Activated CD4-positive, alpha-beta T cell treated with anti-CD3 and anti-CD28 coated beads for 48 hours (primary cell): Measurements from ENCODE around the gene SERPINI1.
"Not testable (repeated sequence)": the region's sequence is repeated elsewhere in the genome, so short reads cannot be mapped to it uniquely, and the experiment has no call there.

ENCODE experiments used
- DNase-seq: peaks from one replicate; pipeline ENCODE4 v3.0.0-alpha.2; 2020

The SERPINI1 gene

DNA sequence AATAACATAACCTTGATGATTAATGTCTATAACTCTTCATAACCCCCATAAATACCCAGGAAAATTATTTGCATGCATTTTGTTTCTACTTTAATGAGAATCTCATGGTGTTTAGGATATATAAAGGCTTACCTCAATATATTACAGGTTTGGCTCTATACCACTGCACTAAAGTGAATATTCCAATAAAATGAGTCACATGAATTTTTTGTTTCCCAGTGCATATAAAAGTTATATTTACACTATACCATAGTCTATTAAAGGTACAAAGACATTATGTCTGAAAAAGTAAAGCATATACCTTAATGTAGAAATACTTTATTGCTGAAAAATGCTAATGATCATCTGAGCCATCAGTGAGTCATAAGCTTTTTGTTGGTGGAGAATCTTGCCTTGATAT is 74.7 kb downstream of the SERPINI1 start:
- DNase-seq = no peak

DNA sequence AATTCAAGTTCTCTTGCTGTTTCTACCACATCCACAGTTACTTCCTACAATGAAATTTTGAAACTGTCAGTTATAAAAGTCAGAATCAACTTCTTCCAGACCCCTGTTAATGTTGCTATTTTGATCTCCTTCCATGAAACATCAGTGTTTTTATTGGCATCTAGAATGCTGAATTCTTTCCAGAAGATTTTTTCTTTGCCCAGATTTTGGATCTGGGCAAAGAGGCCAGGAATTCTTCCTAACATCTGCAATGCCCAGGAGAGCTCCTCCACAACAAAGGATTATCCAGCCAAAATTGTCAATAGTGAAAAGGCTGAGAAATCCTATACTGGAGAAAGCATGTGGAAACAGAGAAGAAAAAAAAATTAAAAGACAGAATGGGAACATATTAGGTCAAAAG is 75.5 kb downstream of the SERPINI1 start:
- no peak for DNase-seq

DNA sequence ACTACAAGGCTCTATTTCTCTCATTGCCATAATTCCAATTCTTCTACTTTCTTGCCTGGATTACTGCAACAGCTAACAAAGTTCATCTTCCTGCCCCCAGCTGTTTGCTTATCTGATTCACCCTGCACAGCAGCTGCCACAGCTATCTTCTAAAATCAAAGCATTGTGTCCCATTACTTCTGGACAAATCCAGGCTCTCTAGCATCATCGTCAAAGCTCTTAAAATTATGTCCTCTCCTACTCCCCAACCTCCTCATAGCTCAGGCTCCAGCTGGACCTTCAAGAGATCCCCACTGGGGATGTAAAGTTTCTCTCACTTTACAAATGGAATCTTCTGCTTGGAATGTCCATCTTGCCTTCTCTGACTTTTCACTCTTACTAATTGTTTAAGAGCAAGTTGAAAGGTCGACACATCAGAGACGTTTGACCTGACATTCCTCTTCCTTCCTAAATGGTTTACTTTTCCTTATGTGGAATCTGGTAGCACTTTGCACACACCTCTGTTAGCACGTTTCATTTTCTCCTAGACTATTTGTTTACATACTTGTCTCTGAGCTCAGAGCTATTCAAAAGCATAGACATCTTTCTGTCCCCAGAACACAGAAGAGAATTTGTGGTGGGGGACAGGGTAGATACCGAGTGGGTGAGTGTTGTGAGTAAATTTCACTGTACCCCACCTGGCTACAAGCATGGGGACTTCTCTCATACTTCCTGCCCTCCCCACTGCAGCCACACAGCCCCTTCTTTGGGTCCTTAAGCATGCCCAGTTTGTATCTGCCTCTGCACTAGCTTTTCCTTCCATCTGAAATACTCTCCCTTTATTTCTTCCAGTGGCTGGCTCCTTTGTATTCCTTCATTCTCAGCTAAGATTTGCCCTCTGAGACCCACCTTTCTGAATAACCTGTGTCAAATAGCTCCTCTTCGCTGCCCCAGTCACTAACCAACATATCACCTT is 77.9 kb downstream of the SERPINI1 start:
- DNase-seq = no peak

DNA sequence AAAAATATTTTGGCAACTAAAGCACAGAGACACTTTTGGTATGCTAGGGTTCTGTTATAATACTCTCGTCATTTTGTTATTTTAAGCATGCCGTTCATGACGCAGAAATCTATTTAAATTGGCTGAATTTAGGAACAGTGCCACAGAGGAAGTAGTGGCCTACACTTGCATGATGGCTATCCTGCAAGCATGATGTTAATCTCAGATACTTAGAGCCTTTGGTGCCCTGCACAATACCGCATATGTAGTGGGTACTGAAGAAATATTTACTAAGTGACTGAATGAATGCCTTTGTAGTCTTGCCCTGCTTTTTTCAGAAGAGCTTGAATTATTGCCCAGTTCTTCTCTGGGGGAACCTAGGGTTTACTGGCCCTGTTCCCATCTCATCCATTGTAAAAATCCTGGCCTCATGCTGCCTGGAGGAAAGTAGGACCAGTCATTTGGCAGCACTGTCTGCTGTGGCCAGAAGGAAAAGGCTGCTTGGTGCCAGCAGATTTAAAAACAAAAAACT is 79.0 kb downstream of the SERPINI1 start:
- no peak for DNase-seq

DNA sequence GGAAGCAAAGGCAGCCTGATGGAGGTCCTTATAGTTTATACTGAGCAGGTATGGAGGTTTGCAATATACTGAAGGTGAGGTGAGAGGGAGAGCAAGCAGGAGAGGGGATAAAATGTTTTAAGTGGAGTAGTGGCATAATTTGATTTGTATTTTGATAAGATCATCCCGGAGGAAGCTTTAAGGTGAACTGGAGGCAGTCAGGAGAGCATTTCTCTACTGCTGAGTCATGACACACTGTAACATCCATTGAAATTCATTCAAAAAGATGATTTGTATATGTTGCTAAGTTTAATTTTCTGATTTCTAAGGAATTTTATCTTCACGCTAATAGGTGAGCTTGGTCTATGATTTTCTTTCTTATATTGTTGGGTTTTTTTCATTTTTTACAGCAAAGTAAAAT is 81.4 kb downstream of the SERPINI1 start:
- DNase-seq = no peak

DNA sequence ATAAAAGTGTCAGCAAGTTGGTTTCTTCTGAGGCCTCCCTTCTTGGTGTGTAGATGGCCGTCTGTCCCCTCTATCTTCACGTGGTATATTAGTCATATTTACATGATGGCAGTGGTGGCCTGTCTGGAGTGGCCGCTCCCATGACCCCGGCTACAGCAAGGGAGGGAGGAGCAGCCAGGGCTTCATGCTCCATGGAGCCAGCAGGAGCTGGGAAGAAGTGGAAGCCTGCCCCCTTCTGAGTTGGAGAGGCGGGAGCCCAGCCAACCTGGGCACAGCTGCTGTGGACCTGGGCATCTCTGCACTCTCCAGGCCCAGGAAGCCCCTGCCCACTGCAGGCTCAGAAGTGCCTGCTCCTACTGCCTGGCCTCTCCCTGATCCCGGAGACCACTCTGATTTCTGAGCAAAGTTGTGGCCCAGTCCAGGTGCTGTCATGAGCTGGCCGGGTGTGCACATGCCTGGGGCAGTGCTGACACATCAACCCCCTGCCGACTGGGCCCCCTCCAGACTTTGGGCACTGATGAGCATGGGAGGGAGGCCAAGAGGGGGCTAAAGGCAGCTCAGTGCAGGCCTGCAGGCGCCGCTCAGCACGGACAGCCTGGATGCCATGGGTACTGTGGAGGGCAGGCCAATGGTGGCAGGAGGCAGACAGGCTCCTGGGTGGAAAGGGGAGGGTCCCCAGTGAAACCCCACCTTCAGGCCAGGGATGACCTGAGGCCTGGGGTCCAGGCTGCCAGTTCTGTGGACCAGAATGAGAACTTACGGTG is 84.8 kb downstream of the SERPINI1 start:
- DNase-seq = no peak

DNA sequence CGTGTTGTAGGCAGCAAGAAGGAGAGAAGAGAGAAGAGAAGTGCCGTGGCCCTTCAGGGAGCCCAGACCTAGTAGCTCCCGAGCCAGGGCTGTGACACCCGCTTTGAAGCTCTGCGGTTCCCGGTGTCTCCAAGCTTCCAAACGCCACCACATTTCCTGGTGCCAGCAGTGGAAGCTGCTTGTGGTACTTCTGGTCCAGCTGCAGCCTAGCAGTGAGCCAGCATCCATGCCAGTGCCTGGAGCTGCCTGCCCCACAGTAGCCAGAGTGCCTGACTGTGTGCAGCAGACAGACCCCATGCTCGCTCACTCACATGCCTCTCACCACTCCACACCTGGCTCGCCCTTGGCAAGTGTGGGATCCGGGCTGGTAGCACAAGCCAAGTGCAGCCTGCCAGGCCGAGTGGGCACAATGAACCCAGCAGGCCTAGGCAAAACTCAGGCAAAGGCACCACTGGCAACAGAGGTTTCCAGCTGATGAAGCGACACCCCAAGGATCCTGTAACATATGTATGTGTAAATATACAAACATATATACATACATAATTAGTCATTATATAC is 85.8 kb downstream of the SERPINI1 start:
- no peak for DNase-seq

DNA sequence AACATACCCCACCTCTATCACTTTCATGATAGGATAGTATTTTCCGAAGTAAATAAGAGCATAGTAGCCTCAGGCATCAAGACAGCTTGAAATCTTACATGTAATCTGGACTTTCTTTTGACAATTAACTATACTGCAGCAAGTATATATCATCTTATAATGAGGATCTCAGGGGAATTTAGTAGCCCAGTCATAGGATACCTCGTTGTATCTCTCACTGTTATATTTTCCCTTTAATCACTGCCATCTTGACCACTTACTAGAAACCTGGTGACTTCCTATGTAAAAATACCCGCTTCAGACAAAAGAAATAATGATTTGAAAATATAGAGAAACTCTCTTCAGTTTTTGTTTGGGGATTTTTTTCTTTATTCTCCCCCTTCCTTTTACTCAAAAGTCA is 88.2 kb downstream of the SERPINI1 start:
- no peak for DNase-seq

DNA sequence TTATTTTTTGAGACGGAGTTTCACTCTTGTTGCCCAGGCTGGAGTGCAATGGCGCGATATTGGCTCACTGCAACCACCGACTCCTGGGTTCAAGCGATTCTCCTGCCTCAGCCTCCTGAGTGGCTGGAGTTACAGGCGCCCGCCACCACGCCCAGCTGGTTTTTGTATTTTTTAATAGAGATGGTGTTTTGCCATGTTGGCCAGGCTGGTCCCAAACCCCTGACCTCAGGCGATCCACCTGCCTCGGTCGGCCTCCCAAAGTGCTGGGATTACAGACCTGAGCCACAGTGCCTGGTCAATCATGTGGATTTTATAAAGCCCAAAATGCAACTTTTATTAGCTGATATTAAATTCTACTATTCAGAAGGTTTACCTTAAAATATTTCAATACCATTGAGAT is 92.1 kb downstream of the SERPINI1 start:
- DNase-seq = not testable (repeated sequence)

DNA sequence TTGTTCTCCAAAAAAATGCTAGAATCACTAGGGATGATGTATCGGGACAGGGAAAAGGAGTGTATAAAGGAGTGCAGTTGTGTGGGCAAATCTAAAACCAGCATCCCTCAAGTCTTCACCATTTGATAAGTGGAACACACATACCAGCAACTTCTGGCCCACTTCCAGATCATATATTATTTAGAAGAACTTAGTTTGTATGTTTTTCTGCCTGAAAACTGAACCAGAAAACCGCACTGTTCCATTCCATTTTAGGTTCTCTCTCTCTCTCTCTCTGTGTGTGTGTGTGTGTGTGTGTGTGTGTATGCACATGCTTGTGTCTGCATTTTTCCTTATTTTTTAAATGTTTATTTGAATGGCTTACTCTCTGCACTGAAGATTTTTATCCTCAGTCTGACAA is 93.5 kb downstream of the SERPINI1 start:
- DNase-seq = no peak

DNA sequence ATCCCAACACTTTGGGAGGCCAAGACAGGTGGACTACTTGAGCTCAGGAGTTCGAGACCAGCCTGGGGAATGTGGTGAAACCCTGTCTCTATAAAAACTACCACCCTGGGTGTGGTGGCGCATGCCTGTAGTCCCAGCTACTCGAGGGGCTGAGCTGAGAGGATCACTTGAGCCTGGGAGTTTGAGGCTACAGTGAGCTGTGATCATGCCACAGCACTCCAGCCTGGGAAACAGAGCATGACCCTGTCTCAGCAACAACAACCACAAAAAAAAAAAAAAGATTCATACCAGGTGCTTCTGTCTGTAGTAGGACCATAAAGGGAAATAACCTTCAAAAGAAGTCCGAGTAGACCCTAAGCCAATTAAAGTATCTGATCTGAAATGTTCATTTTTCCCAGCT is 94.5 kb downstream of the SERPINI1 start:
- DNase-seq = no peak

DNA sequence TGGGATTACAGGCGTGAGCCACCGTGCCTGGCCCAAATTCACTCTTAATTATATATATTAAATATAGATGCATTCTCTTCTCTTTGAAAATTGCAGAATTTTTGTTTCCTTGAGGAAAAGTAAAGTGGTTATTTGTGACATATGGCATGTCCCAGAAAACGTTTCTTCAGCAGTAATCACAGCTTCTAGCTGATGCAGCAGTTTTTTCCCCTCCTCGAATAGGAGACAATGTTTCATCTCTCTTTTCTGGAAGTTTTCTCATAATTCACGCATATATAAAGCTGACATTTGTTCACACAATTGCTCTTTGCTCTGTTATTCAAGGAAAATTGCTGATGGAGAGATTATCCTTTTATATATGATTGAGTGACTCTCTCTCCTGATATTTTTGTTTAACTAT is 99.8 kb downstream of the SERPINI1 start:
- DNase-seq = no peak

DNA sequence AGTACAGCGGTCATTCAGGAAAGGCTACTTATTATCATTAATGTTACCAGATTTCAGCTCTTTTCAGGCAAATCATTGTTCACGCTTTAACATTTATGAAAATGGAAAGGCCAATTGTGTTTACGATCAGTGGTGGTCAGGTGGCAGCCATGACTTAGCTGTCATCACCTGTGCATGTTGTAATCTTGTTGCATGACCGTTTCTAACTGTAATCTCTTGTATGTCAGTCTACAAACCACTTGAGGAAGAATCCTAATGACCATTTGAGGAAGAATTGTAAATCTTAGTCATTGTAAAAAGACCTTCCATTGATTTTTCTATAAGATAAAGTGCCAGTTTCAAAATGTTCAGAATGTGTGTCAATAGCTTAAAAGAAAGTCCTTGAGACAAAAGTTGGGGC is 100.4 kb downstream of the SERPINI1 start:
- DNase-seq = no peak

DNA sequence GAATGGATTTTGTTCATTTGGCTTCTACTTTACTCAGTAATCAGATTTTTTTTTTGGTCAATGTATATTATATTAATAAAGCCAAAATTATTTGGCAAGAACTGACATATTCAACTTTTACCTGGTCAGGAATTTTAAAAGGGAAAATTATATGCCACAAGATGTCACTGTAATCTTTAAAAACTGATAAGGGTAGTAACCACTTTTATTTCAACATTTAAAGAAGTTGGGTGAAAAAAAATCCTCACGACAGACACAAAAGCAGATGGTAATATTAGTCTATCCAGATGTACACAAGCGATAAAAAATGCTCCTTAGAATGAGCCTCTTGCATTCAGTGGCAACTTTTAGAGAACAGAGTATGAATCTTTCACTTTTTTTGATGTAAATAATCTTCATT is 101.9 kb downstream of the SERPINI1 start:
- no peak for DNase-seq

DNA sequence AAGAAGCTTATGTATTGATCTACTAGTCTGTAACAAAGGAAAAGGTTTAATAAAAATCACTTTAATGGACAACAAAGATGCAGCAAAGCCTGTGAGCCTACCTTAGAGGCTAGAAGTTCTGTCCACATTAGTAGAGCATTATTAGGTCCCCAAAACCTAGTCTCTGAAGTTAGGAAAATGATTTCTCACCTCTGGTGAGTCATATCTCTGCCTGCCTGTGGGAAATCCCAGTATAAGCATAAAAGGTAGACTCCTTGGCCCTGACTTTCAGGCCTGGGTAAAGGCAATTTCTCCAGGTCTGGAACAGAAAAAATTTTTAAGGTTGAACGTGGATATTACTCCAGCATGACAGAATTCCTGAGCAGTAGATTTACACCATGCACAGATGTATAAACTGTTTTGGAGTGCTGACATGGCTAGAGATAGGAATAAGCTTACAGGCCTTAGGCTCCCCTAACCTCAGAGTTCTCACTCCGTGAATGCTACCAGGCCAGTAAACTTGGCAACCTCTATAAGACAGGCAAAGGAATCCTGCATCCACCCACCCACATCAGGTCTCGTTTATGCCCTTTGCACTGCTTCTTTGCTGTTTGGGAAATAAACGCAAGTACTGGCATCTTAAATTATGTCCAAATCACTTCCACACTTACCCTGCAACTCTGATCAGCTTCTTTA is 104.1 kb downstream of the SERPINI1 start:
- DNase-seq = no peak

DNA sequence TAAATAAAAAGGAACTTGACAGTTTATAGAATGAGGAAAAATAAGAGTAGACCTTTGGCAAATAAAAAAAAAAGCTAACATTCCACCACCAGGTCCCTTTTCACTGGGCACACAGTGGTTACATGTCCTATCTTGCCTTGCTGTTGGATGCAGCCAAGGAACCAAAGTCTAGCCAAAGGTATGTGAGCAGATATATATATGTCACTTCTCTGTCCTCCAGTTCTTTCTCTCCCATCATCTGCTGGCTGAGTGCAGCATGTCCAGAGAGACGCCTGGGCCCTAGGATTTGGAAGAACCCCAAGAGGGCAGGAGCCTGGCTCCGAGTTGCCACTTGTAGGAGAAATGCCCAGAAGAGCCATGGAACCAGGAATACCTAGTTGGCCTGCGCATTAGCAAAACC is 104.7 kb downstream of the SERPINI1 start:
- DNase-seq = no peak

DNA sequence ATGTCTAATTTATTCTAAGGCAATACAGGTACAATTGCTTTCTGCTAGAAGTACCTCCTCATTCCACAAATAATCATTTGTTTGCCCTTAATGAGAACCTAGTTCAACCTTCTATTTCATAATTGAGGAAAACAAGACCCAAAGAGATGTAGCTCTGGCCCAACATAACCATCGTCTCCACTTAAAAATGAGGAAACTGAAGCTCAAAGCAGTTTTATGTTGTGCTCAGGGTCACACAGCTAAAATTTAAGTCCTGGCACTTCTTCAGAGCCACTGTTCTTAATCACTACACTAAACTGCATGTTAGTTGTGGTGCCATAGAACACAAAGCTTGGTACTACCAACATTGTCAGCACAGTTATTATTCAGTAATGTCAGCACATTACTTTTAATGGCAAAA is 108.0 kb downstream of the SERPINI1 start:
- no peak for DNase-seq

DNA sequence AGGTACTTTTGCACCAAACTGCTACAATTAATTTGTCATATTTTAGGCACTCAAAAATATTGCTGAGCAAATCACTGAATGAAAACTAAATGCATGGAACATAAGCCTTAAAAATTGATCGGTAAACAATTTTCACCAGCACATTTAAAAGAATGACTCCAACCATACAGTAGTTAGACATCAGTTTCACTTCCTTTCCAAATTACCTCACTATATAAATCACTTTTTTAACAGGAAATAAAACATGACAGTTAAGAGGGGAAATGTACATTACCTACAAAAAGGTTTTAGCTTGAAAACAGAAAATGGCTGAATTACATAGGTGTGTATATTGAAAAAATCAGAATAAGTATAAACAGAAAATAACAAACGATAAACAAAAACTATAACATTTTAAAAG is 108.4 kb downstream of the SERPINI1 start:
- DNase-seq = no peak

DNA sequence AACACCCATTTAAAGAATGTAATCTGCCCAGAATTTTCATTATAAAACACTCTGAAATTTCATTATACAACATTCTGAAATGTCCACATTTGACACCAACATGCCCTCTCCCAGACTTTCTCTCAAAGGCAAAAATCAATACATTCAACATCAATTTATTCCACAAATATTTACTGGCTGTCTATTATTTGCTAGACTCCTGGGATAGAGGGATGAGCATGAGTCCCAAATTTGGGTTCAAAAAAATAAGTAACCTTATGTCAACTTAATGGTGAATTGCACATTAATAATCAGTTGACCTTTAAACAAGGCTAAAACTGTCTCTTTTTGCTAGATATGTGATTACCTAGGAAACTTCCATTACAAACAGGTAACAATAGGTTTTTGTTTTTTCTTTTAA is 109.0 kb downstream of the SERPINI1 start:
- DNase-seq = no peak

DNA sequence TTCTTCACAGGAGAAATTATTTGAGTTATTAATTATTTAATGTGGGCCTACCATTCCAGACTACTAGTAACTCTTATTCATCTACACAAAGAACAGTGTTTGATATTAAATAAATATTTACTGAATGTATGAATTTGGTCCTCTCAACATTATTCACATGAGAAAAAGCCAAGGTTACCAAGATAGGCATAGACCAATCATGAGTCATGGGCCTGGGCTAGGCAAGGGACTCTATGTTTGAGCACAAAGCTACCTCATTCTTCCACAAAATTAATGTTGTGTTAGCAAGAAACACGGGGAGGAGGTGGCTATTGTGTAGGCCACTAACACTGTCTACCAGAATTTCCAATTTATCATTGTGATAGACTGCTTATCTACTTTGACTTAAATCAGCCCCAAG is 115.7 kb downstream of the SERPINI1 start:
- DNase-seq = no peak

DNA sequence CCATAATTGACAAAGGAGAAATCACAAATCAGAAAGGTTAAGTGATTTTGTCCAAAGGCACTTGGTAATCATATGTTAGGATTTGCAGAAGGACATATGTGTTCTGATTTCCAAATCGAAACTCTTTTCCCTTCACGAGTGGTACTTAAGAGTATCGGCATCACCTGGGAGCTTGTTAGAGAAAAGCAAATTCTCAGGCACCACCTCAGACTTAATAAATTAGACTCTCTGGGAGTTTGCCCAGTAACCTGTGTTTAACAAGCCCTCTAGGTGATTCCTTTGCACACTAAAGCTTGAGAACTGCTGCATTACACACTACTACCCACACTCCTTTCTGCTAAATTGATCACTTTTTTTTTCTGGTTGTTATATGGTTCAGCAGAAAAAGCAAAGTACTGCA is 116.2 kb downstream of the SERPINI1 start:
- no peak for DNase-seq

DNA sequence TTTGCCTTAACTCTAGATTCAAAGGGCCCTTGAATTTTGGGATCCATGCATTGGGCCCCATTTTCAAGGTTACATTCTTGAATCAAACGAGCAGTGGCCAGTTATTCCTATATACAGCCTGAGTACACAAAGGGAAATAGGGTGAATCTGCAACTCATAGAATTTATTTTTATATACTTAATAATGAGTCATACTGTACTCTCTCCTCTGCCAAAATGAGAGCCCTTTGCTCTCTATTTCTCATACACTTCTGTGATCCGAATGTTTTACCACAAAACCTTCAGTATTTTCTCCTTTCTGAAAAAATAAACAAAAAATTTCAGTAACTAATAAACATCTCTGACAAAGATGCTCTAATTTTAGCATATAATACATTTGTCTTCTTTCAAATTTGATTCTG is 116.7 kb downstream of the SERPINI1 start:
- no peak for DNase-seq

DNA sequence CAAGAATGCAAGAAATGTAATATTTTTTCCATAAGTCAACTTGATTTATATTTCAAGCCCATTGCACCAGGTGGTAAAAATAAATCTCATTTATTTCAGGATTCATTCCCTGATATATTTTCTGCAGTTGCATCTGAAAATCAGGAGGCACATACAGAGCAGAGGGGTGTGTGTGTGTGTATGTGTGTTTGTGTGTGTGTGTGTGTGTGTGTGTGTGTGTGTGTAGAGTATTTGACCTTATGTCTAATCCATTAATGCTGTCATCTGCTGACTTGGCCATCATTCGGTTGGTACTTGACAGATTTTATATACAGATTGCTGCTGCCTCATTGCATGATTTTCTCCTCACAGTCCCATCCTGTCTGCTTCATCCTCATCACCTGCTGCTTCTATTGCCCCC is 118.5 kb downstream of the SERPINI1 start:
- no peak for DNase-seq
